Measurements from ENCODE around the gene SH3GLB1.

DNA sequence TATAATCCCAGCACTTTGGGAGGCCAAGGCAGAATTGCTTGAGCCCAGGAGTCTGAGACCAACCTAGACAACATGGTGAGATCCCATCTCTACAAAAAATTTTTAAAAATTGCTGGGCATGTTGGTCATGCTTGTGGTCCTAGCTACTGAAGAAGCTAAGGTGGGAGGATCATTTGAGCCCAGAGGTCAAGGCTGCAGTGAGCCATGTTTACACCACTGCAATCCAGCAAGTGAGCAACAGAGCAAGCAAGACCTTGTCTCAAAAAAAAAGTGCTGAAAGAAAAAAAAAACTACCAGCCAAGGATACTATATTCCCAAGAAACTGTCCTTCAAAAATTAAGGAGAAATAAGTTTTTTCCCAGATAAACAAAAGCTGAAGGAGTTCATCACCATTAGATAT is 78.1 kb downstream of the SH3GLB1 start:
- TF ChIP-seq, protein P1, sequence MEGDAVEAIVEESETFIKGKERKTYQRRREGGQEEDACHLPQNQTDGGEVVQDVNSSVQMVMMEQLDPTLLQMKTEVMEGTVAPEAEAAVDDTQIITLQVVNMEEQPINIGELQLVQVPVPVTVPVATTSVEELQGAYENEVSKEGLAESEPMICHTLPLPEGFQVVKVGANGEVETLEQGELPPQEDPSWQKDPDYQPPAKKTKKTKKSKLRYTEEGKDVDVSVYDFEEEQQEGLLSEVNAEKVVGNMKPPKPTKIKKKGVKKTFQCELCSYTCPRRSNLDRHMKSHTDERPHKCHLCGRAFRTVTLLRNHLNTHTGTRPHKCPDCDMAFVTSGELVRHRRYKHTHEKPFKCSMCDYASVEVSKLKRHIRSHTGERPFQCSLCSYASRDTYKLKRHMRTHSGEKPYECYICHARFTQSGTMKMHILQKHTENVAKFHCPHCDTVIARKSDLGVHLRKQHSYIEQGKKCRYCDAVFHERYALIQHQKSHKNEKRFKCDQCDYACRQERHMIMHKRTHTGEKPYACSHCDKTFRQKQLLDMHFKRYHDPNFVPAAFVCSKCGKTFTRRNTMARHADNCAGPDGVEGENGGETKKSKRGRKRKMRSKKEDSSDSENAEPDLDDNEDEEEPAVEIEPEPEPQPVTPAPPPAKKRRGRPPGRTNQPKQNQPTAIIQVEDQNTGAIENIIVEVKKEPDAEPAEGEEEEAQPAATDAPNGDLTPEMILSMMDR (conservative IDR thresholded peaks at IDR 0.05; ENCODE audit: low read length): no peak
- TF ChIP-seq EZH2phosphoT487 (IDR thresholded peaks at IDR 0.05; ENCODE audit: borderline replicate concordance, low read depth, low read length): no peak
